ENCODE results near the gene PARVB.
"Not testable (repeated sequence)": the region's sequence is repeated elsewhere in the genome, so short reads cannot be mapped to it uniquely, and the experiment has no call there.

The PARVB gene

DNA sequence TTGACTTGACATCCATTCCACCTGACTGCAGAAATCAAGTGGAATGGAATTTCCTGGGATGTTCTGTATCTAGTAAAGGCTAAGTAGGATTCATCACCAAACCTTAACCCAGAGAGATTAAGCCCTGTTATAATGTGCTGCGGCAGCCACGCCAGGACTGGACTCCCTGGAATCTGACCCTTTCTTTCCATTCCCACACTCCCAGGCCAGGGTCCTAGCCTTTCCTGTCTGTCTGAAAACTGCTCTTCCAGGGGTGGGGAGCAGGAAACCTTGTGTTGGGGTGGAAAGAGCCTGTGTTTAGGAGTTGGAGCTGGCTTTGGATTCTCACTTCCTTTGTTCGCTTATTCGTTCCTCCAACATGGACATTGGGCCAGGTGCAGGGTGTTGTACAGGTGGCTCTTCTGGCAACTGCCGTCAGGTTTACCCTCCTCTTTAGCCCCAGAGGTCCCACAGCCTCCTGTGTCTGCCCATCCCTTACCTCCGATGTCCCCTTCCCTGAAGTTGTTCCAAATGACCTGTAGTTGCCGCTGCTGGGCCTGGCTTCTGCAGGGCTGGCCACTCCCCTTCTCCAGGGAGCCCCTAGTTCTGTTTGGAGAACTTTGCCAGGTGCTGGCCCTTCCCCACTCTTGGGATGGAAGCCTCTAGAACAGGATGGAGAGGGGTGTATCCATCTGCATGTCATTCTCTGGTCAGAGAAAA, 20.5 kb upstream of the PARVB start:
- H3K4me1 ChIP-seq, result no peaks in the 10 kb centered on the region
- H3K4me3 ChIP-seq, result no peak overlapping the region
- no peaks in the 10 kb centered on the region; the same call in 1 of the 2 replicates for H3K36me3 ChIP-seq (replicated peaks)
- no peaks in the 10 kb centered on the region for H3K9me3 ChIP-seq
- no peak for DNase-seq (ENCODE audit: low spot score in 2 of 2)
- no peaks in the 10 kb centered on the region for H3K27me3 ChIP-seq (ENCODE audit: low read depth)
- in situ Hi-C loops (cut with MboI; ENCODE audit: low sequenced_read_pairs), result no loop called here

DNA sequence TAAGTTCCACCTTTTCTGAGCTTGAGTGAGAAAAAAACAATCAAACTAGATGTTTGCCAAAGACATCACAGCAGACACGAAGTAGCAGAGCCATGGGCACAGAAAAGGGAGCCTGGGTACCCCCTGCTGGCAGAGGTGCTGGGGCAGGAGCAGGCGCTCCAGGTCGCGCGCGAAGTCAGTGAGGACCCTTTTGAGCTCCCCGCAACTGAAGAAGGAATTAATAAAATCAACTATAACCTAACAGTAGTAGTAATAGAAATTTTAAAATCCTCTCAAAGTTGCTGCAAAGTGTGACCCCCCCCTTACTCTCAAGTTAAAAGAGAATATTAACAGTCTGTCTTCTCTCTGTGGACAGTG, 20.0 kb upstream of the PARVB start:
- DNase-seq (ENCODE audit: low spot score in 2 of 2), result no peak
- in situ Hi-C loops (cut with MboI; ENCODE audit: low sequenced_read_pairs), result no loop called here
- Histone ChIP-seq H3K27me3 (ENCODE audit: low read depth) (no peaks in the 10 kb centered on the region), H3K9me3 (no peaks in the 10 kb centered on the region), H3K4me3 (no peak overlapping the region), H3K4me1 (no peaks in the 10 kb centered on the region), H3K36me3 (replicated peaks) (no peaks in the 10 kb centered on the region; the same call in 1 of the 2 replicates)

DNA sequence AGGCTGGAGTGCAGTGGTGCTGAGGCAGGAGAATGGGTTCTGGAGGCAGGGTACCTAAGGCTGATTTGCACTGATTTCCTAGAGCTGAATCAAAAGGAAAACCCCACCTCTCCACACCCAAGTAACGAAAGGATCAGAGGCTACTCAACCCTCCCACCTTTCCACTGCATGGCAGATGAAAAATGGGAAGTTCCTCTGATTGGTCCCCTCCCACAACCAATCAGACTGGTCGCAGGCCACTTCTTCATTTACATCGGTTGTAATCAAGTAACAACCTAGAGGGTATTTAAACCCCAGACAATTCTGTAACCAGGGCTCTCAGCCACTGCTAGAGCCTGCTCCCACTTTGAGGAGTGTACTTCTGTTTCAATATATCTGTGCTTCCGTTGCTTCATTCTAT, 18.6 kb upstream of the PARVB start:
- no peak for DNase-seq (ENCODE audit: low spot score in 2 of 2)
- H3K27me3 ChIP-seq (ENCODE audit: low read depth), result no peaks in the 10 kb centered on the region
- no peak overlapping the region for H3K4me3 ChIP-seq
- H3K9me3 ChIP-seq, result no peaks in the 10 kb centered on the region
- in situ Hi-C loops (cut with MboI; ENCODE audit: low sequenced_read_pairs), result no loop called here
- H3K4me1 ChIP-seq, result no peaks in the 10 kb centered on the region
- no peaks in the 10 kb centered on the region; the same call in 1 of the 2 replicates for H3K36me3 ChIP-seq (replicated peaks)

DNA sequence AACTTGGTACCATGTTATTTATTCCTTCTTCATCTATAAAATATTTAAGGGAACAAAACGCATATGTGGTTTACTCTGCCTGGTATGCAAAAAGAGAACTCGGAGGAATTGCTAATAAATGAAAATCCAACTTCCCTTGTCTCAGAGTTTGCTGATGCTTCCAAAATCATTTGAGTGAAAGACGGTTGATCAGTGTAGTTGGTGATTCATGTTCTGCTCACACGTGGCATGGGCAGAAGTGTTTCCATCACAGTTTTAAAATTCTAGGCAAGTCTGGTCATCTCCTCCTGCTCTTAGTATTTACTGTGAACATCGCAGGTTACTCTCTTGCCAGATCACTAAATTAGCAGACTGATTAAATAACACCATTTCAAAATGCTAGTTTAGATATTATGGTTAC, 11.9 kb upstream of the PARVB start:
- Histone ChIP-seq H3K4me3 (no peak overlapping the region), H3K9me3 (no peaks in the 10 kb centered on the region), H3K4me1 (peaks cover 7% of the 10 kb centered on the region; the same call in 1 of the 2 replicates), H3K27me3 (ENCODE audit: low read depth) (no peaks in the 10 kb centered on the region), H3K36me3 (replicated peaks) (no peaks in the 10 kb centered on the region)
- in situ Hi-C loops (cut with MboI; ENCODE audit: low sequenced_read_pairs), result no loop called here
- no peak for DNase-seq (ENCODE audit: low spot score in 2 of 2)

DNA sequence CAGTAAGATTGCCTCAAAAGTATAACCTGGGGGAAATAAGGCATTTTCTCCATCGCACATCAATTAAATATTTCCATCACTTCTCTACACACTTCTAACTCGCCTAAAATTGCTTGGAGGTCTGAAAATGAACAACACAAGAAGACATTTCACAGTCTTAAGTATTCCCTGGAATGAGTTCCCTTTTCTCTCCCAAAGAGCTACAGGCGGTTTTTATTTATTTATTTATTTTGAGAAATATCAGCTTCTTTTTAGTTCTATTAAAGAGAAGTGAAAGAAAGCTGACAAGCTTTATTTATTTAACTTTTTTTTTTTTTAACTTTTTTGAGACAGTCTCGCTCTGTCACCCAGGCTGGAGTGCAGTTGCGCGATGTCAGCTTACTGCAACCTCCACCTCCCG, 11.5 kb upstream of the PARVB start:
- H3K27me3 ChIP-seq (ENCODE audit: low read depth), result no peaks in the 10 kb centered on the region
- no peaks in the 10 kb centered on the region for H3K36me3 ChIP-seq (replicated peaks)
- H3K9me3 ChIP-seq, result no peaks in the 10 kb centered on the region
- peaks cover 7% of the 10 kb centered on the region; the same call in 1 of the 2 replicates for H3K4me1 ChIP-seq
- DNase-seq (ENCODE audit: low spot score in 2 of 2), result no peak
- no peak overlapping the region for H3K4me3 ChIP-seq
- in situ Hi-C loops (cut with MboI; ENCODE audit: low sequenced_read_pairs), result no loop called here

DNA sequence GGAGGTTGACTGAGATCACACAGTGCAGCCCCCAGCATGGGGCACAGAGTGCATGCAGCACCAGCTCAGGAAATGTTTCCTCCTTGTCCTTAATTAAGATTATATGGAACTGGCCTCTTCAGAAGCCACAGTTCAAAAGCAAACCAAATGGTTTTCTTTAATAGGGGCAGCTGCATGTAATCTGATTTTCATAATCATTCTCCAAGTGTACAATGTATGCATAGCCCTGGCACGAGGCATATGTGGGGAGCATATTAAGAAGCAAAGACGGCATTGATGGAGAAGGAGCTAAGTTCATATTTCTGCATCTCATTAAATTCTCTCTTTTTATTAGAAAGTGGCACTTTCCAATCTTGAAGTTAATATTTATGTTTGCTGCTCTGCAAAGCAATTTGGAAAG, 9.9 kb upstream of the PARVB start:
- H3K9me3 ChIP-seq, result no peaks in the 10 kb centered on the region
- in situ Hi-C loops (cut with MboI; ENCODE audit: low sequenced_read_pairs), result no loop called here
- no peaks in the 10 kb centered on the region for H3K36me3 ChIP-seq (replicated peaks)
- no peak overlapping the region for H3K4me3 ChIP-seq
- H3K4me1 ChIP-seq, result peaks cover 7% of the 10 kb centered on the region; the same call in 1 of the 2 replicates
- DNase-seq (ENCODE audit: low spot score in 2 of 2), result no peak
- no peaks in the 10 kb centered on the region for H3K27me3 ChIP-seq (ENCODE audit: low read depth)

DNA sequence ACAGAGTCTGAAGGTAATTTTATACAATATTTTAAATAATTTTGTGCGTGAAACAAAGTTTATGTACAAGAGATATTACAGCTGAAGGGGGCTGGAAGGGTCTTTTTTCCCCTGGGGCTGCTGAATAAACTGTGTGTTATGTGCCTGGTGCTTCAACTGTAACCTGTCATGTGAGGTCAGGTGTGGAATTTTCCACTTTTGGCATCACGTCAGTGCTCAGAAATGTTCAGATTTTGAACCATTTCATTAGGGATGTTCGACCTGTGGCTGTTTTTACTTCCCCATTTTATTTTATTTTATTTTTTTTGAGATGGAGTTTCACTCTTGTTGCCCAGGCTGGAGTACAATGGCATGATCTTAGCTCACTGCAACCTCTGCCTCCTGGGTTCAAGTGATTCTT, 7.5 kb upstream of the PARVB start:
- DNase-seq (ENCODE audit: low spot score in 2 of 2); in situ Hi-C loops (cut with MboI; ENCODE audit: low sequenced_read_pairs); H3K4me3 ChIP-seq: not testable (repeated sequence)

DNA sequence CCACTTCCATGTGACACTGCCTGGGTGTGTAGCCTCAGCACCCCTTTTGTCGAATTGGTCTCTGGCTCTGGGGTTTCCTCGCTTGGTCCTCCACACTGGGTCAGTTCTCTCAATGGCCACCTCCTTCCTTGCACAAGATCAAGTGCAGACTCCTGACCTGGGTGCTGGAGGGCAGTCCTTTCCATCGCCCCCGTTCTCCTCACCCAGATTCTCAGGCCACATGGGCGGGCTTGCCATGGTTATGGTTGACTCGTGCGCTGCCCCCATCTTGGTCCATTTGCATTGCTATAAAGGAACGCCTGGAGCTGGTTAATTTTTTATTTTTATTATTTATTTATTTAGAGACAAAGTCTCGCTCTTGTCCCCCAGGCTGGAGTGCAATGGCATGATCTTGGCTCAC, 5.5 kb upstream of the PARVB start:
- H3K36me3 ChIP-seq (replicated peaks), result no peaks in the 10 kb centered on the region
- no peak for DNase-seq (ENCODE audit: low spot score in 2 of 2)
- H3K27me3 ChIP-seq (ENCODE audit: low read depth), result no peaks in the 10 kb centered on the region
- no peaks in the 10 kb centered on the region for H3K9me3 ChIP-seq
- H3K4me1 ChIP-seq, result peaks cover 20% of the 10 kb centered on the region
- in situ Hi-C loops (cut with MboI; ENCODE audit: low sequenced_read_pairs), result no loop called here
- no peak overlapping the region for H3K4me3 ChIP-seq

More for the DNA sequence above, 7.5 kb upstream of the PARVB start:
- H3K36me3 ChIP-seq (replicated peaks); H3K27me3 ChIP-seq (ENCODE audit: low read depth); H3K4me1 ChIP-seq; H3K9me3 ChIP-seq: not testable (repeated sequence)

DNA sequence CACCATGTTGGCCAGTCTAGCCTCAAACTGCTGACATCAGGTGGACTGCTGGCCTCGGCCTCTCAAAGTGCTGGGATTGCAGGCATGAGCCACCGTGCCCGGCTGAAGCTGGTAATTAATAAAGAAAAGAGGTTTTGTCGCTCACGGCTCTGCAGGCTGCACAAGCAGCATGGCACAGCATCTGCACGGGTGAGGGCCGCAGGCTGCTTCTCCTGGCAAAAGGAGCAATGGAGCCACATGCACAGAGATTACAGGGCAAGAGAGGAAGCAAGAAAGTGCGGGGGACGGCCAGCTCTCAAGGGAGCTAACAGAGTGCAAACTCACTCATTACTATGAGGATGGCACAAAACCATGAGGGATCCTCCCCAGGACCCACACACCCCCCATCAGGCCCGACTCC, 4.7 kb upstream of the PARVB start:
- Histone ChIP-seq H3K4me1 (peaks cover 22% of the 10 kb centered on the region), H3K9me3 (no peaks in the 10 kb centered on the region), H3K4me3 (no peak overlapping the region), H3K36me3 (replicated peaks) (no peaks in the 10 kb centered on the region), H3K27me3 (ENCODE audit: low read depth) (no peaks in the 10 kb centered on the region)
- in situ Hi-C loops (cut with MboI; ENCODE audit: low sequenced_read_pairs), result no loop called here
- no peak for DNase-seq (ENCODE audit: low spot score in 2 of 2)

DNA sequence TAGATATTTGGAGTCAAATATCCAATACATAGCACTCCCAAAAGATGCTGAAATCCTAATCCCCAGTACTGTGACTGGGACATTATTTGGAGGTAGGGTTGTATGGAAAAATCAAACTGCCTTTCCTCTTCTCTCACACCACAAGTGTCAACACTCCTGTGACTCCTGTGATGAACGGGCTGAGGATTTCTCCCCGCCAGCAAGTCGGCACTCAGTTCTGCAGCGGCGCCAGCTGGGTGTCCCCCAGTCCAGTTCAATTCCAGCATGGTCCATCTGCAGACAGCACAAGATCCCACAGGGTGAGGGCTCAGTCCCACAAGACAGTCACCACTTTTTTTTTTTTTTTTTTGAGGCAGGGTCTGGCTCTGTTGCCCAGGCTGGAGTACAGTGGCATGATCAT, 4.3 kb upstream of the PARVB start:
- no peak overlapping the region for H3K4me3 ChIP-seq
- DNase-seq (ENCODE audit: low spot score in 2 of 2), result no peak
- no peaks in the 10 kb centered on the region for H3K9me3 ChIP-seq
- H3K27me3 ChIP-seq (ENCODE audit: low read depth), result no peaks in the 10 kb centered on the region
- in situ Hi-C loops (cut with MboI; ENCODE audit: low sequenced_read_pairs), result no loop called here
- no peaks in the 10 kb centered on the region for H3K36me3 ChIP-seq (replicated peaks)
- H3K4me1 ChIP-seq, result peaks cover 22% of the 10 kb centered on the region

DNA sequence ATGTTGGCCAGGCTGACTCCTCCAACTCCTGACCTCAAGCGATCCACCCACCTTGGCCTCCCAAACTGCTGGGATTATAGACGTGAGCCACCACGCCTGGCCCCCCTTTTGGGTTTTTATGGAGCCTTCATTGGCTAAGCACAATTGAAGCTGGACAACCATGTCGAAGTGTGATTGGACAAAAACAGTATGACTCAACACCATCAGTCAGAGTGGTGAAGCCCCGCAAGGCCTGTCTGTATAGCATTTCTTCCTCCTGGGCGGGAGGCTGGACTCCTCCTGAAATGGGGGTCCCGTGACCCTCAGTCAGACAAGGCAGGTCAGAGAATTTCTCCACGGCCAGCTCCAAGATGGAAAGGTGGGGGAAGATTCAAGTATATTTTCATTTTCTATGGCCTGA, 3.1 kb upstream of the PARVB start:
- Histone ChIP-seq H3K9me3 (no peaks in the 10 kb centered on the region), H3K4me1 (peaks cover 15% of the 10 kb centered on the region), H3K27me3 (ENCODE audit: low read depth) (no peaks in the 10 kb centered on the region), H3K36me3 (replicated peaks) (no peaks in the 10 kb centered on the region), H3K4me3 (no peak overlapping the region)
- DNase-seq (ENCODE audit: low spot score in 2 of 2), result no peak
- in situ Hi-C loops (cut with MboI; ENCODE audit: low sequenced_read_pairs), result no loop called here

DNA sequence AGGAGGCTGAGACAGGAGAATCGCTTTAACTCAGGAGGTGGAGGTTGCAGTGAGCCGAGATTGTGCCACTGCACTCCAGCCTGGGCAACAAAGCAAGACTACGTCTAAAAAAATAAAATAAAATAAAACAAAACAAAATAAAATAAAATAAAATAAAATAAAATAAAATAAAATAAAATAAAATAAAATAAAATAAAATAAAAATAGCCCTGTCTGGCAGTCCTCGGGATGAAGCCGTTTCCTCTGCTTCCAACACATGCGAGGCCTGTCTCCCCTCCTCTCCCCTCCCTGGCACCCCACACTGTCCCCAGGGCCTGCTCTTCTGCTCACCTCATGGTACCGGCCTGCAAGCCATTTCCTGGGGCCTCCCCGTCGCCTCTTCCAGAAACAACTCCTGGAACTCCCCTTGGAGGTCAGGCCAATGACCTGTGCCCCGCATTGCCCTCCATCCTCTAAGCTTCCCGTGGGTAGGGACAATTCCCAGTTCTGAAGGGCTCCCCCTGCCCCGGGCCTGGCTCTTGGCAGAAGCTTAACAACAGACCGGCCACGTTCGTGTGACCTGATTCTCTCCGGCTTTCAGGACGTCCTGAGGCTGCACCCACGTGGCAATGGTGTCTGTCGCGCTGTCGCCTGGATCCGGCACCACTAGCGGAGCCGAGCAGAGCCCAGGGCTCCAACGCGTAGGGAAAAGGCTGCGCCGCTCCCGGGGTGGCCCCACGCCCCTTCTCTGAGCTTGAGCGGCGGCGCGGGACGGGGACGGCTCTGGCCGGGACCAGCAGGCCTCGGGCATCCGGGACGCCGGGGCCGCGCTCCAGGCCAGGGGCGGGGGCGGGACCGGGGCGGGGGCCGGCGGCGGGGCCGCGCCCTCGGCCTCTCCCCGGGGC, 456 bp upstream of the PARVB start:
- Histone ChIP-seq H3K27me3 (ENCODE audit: low read depth) (no peaks in the 10 kb centered on the region), H3K36me3 (replicated peaks) (no peaks in the 10 kb centered on the region), H3K4me1 (peaks cover 22% of the 10 kb centered on the region), H3K4me3 (peak overlapping the region; percentile 50), H3K9me3 (no peaks in the 10 kb centered on the region)
- DNase-seq (ENCODE audit: low spot score in 2 of 2), result peak; percentile 28 to 63
- in situ Hi-C loops (cut with MboI; ENCODE audit: low sequenced_read_pairs), result no loop called here

DNA sequence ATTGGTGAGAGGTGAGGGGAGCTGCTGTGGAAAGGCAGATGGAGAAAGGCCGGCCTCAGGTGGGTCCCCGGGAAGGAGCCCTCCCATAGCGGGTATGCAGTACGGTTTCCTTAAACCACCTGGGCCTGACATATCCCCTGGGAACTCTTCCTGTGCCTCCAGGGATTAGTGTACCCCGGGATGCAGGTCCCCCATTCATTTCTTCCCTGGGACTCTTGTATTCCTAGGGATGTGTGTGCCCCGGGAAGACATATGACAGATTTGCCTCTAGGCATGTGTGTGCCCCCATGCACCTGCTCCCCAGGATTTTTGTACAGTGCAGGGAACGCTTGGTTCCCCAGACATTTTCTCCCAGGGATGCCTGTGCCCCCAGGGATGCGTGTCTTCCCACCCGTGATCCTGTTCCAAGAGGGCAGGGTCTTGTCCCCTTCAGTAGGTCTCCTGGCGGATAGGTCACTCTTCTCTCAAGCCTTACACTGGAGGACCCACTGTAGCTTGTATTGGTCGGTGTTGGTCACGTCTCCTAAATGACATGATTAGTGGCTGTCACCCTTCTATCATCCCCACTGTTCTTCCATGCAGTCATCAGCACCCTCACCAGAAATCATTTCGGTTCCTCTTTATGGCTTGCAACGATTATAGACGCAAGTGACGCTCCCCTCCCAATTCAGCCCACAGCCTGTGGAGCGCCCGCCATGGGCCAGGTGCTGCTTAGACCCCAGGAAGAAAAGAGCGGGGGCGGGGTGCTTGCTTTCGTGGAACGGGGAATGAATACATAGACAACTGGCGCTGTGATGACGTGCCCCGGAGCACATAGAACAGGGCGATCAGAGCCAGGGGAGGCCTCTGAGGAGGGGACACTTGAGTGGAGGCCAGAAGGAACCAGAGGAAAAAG, 1.3 kb downstream of the PARVB start:
- in situ Hi-C loops (cut with MboI; ENCODE audit: low sequenced_read_pairs), result no loop called here
- peaks cover 22% of the 10 kb centered on the region for H3K4me1 ChIP-seq
- H3K4me3 ChIP-seq, result peak overlapping the region; percentile 50
- DNase-seq (ENCODE audit: low spot score in 2 of 2), result peak; percentile 29 to 83
- no peaks in the 10 kb centered on the region for H3K9me3 ChIP-seq
- no peaks in the 10 kb centered on the region for H3K36me3 ChIP-seq (replicated peaks)
- H3K27me3 ChIP-seq (ENCODE audit: low read depth), result no peaks in the 10 kb centered on the region
